ENCODE data around the gene LMBRD2. TPM values are rescaled to one million over a fixed set of nuclear protein-coding genes. Genes with fewer than 3 reads are reported as not detected.

The LMBRD2 gene
- total and polyA plus RNA-seq, 2 of the 8 experiments (the other 6 are each of a cell fraction or from before 2014, with no cell fraction given), result 1.1 to 4.1 TPM

DNA sequence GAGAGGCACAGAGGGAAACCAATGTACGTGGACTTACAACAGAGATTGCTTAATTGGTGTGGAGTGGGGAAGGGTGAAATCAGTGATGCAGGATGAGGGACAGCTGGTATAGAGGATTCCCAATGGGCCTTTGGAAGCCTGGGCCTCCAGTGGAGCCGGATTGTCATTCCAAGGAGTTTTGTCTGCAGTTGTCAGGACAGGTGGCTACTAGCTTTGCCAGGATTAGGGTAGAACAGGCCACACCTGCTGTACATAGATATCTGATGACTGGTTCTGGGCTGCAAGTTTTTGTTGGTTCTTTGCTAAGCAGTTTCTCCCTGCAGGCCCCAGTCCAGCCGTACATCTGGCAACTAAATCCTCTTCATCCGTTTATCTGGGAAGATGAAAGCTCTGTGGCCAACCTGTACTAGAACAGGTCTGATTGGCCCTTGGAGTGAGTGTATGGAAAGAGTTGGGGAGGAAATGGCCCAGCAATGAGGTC, 4.5 kb upstream of the LMBRD2 start (continued):
- TF ChIP-seq BACH1 (IDR thresholded peaks at IDR 0.05; ENCODE audit: low read length) (no peak), RFX5 (IDR thresholded peaks at IDR 0.05; ENCODE audit: borderline replicate concordance, low read depth, low read length) (no peak), EZH2 (IDR thresholded peaks at IDR 0.05; ENCODE audit: low read depth, low read length, severe bottlenecking) (no peak), CHD7 (IDR thresholded peaks at IDR 0.05; ENCODE audit: insufficient replicate concordance, low read length) (no peak), CTBP2 (IDR thresholded peaks at IDR 0.05; ENCODE audit: borderline replicate concordance, insufficient read depth, insufficient read length, low read length) (no peak), KDM1A (IDR thresholded peaks at IDR 0.05; ENCODE audit: borderline replicate concordance, low read length) (no peak)

Data from H1 (cell line).